ENCODE data around the gene THAP4. TPM values are rescaled to one million over a fixed set of nuclear protein-coding genes. Genes with fewer than 3 reads are reported as not detected.

Gene THAP4
- total RNA-seq, 2 donors from 2014 or later = 54.6 to 66.1 TPM

- H3K9me3 ChIP-seq (ENCODE audit: control insufficient read depth, low read length) = no peaks in the 10 kb centered on the region
- DNase-seq = no peak
- H3K4me1 ChIP-seq (ENCODE audit: control insufficient read depth, insufficient read depth, low read length) = no peaks in the 10 kb centered on the region
- Mint-ChIP-seq H3K9me3 (no peaks in the 10 kb centered on the region), H3K4me1 (no peaks in the 10 kb centered on the region), H3K27me3 (ENCODE audit: insufficient read depth) (no peaks in the 10 kb centered on the region), H3K4me3 (no peak overlapping the region), H3K36me3 (ENCODE audit: low read depth) (peaks cover 55% of the 10 kb centered on the region), H3K27ac (no peak overlapping the region)
- H3K36me3 ChIP-seq (ENCODE audit: control insufficient read depth, insufficient read depth, low read length) = peaks cover 41% of the 10 kb centered on the region
- no peak overlapping the region for H3K9ac ChIP-seq (ENCODE audit: extremely low read depth, low read length, poor library complexity, severe bottlenecking)
- no peak overlapping the region for H3K4me3 ChIP-seq (ENCODE audit: low read length)
- no peak for TF ChIP-seq CTCF (conservative IDR thresholded peaks at IDR 0.05)
- H3K27me3 ChIP-seq (ENCODE audit: control insufficient read depth, insufficient read depth, low read length, poor library complexity, severe bottlenecking) = no peaks in the 10 kb centered on the region
- 91 to 96% methylated on average over 19 to 31 of the region's 31 CpGs for WGBS, 2 experiments (ENCODE audit: insufficient coverage in 1 of 2, insufficient read length in 1 of 2)
- H3K27ac ChIP-seq (ENCODE audit: low read depth, low read length) = no peak overlapping the region
Observed at GRCh38 chr2:241670333-241671110, 33.6 kb upstream of the THAP4 start.

GRCh38 chr2:241668839-241669238 is 31.9 kb upstream of the THAP4 start:
- Mint-ChIP-seq H3K27ac (no peak overlapping the region), H3K9me3 (no peaks in the 10 kb centered on the region), H3K4me3 (no peak overlapping the region), H3K27me3 (ENCODE audit: insufficient read depth) (no peaks in the 10 kb centered on the region), H3K4me1 (peaks cover 4% of the 10 kb centered on the region), H3K36me3 (ENCODE audit: low read depth) (peaks cover 48% of the 10 kb centered on the region)
- no peaks in the 10 kb centered on the region for H3K4me1 ChIP-seq (ENCODE audit: control insufficient read depth, insufficient read depth, low read length)
- no peak for DNase-seq
- no peak for TF ChIP-seq CTCF (conservative IDR thresholded peaks at IDR 0.05)
- H3K4me3 ChIP-seq (ENCODE audit: low read length) = no peak overlapping the region
- 90% methylated on average over 12 of the region's 12 CpGs; no CpG with 5 or more reads in 1 of the 2 experiments for WGBS, 2 experiments (ENCODE audit: insufficient coverage in 1 of 2, insufficient read length in 1 of 2)
- H3K36me3 ChIP-seq (ENCODE audit: control insufficient read depth, insufficient read depth, low read length) = peaks cover 41% of the 10 kb centered on the region
- H3K9me3 ChIP-seq (ENCODE audit: control insufficient read depth, low read length) = no peaks in the 10 kb centered on the region
- no peak overlapping the region for H3K9ac ChIP-seq (ENCODE audit: extremely low read depth, low read length, poor library complexity, severe bottlenecking)
- H3K27me3 ChIP-seq (ENCODE audit: control insufficient read depth, insufficient read depth, low read length, poor library complexity, severe bottlenecking) = no peaks in the 10 kb centered on the region
- no peak overlapping the region for H3K27ac ChIP-seq (ENCODE audit: low read depth, low read length)

- H3K4me1 ChIP-seq (ENCODE audit: control insufficient read depth, insufficient read depth, low read length) = no peaks in the 10 kb centered on the region
- Mint-ChIP-seq H3K36me3 (ENCODE audit: low read depth) (peaks cover 48% of the 10 kb centered on the region), H3K27ac (no peak overlapping the region), H3K9me3 (no peaks in the 10 kb centered on the region), H3K4me1 (peaks cover 4% of the 10 kb centered on the region), H3K4me3 (no peak overlapping the region), H3K27me3 (ENCODE audit: insufficient read depth) (no peaks in the 10 kb centered on the region)
- peaks cover 41% of the 10 kb centered on the region for H3K36me3 ChIP-seq (ENCODE audit: control insufficient read depth, insufficient read depth, low read length)
- no peaks in the 10 kb centered on the region for H3K9me3 ChIP-seq (ENCODE audit: control insufficient read depth, low read length)
- WGBS, 2 experiments (ENCODE audit: insufficient coverage in 1 of 2, insufficient read length in 1 of 2) = 98% methylated on average over 14 to 21 of the region's 21 CpGs
- TF ChIP-seq CTCF (conservative IDR thresholded peaks at IDR 0.05) = no peak
- no peak for DNase-seq
- no peak overlapping the region for H3K4me3 ChIP-seq (ENCODE audit: low read length)
- H3K27me3 ChIP-seq (ENCODE audit: control insufficient read depth, insufficient read depth, low read length, poor library complexity, severe bottlenecking) = no peaks in the 10 kb centered on the region
- H3K27ac ChIP-seq (ENCODE audit: low read depth, low read length) = no peak overlapping the region
- H3K9ac ChIP-seq (ENCODE audit: extremely low read depth, low read length, poor library complexity, severe bottlenecking) = no peak overlapping the region
Observed at GRCh38 chr2:241668354-241668753, 31.4 kb upstream of the THAP4 start.

Measured in endodermal cell (in vitro differentiated cells).